Osteocyte (in vitro differentiated cells): ENCODE measurements around the gene CIRBP. TPM values are rescaled to one million over a fixed set of nuclear protein-coding genes. Genes with fewer than 3 reads are reported as not detected.

Source experiments
- DNase-seq: peaks from one replicate; pipeline ENCODE4 v3.0.0; 2021; ENCODE audit warnings: mixed read lengths; ENCODE audit not compliant: unreplicated experiment; ENCODE audit errors: extremely low spot score
- H3K27ac Mint-ChIP-seq: one replicate; pipeline ENCODE4 v1.8.0; 2021; ENCODE audit warnings: mild to moderate bottlenecking, mixed read lengths; ENCODE audit not compliant: unreplicated experiment
- H3K27me3 Mint-ChIP-seq: one replicate; pipeline ENCODE4 v1.8.0; 2021; ENCODE audit warnings: mixed read lengths; ENCODE audit not compliant: unreplicated experiment
- H3K36me3 Mint-ChIP-seq: one replicate; pipeline ENCODE4 v1.8.0; 2021; ENCODE audit warnings: mixed read lengths; ENCODE audit not compliant: unreplicated experiment
- H3K4me1 Mint-ChIP-seq: one replicate; pipeline ENCODE4 v1.8.0; 2021; ENCODE audit warnings: mixed read lengths; ENCODE audit not compliant: unreplicated experiment
- H3K4me3 Mint-ChIP-seq: one replicate; pipeline ENCODE4 v1.8.0; 2021; ENCODE audit warnings: mild to moderate bottlenecking, moderate library complexity, mixed read lengths; ENCODE audit not compliant: unreplicated experiment
- H3K9me3 Mint-ChIP-seq: one replicate; pipeline ENCODE4 v1.8.0; 2021; ENCODE audit warnings: mixed read lengths; ENCODE audit not compliant: unreplicated experiment
- total RNA-seq: library from RNA; stranded (reverse); gene quantifications from 2 replicates; pipeline ENCODE4 v1.2.1, GENCODE V29; 2021
- TF ChIP-seq, protein P1 (sequence below): fragments of 200-600 bp; sonication (generic); IDR thresholded peaks from 2 replicates; pipeline ENCODE4 v1.5.0; 2021; ENCODE audit warnings: antibody characterized with exemption, mild to moderate bottlenecking, moderate library complexity

The CIRBP gene
- total RNA-seq, 1 donor from 2014 or later = 408 TPM

- Mint-ChIP-seq H3K27ac (no peak overlapping the region), H3K4me3 (peak overlapping the region; percentile 62), H3K9me3 (no peaks in the 10 kb centered on the region), H3K4me1 (peaks cover 10% of the 10 kb centered on the region), H3K27me3 (peaks cover 11% of the 10 kb centered on the region), H3K36me3 (no peaks in the 10 kb centered on the region)
- no peak for DNase-seq
- TF ChIP-seq, protein P1, sequence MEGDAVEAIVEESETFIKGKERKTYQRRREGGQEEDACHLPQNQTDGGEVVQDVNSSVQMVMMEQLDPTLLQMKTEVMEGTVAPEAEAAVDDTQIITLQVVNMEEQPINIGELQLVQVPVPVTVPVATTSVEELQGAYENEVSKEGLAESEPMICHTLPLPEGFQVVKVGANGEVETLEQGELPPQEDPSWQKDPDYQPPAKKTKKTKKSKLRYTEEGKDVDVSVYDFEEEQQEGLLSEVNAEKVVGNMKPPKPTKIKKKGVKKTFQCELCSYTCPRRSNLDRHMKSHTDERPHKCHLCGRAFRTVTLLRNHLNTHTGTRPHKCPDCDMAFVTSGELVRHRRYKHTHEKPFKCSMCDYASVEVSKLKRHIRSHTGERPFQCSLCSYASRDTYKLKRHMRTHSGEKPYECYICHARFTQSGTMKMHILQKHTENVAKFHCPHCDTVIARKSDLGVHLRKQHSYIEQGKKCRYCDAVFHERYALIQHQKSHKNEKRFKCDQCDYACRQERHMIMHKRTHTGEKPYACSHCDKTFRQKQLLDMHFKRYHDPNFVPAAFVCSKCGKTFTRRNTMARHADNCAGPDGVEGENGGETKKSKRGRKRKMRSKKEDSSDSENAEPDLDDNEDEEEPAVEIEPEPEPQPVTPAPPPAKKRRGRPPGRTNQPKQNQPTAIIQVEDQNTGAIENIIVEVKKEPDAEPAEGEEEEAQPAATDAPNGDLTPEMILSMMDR = no peak
Measured at GRCh38 chr19:1284979-1285736, 16.0 kb downstream of the CIRBP start.

DNA sequence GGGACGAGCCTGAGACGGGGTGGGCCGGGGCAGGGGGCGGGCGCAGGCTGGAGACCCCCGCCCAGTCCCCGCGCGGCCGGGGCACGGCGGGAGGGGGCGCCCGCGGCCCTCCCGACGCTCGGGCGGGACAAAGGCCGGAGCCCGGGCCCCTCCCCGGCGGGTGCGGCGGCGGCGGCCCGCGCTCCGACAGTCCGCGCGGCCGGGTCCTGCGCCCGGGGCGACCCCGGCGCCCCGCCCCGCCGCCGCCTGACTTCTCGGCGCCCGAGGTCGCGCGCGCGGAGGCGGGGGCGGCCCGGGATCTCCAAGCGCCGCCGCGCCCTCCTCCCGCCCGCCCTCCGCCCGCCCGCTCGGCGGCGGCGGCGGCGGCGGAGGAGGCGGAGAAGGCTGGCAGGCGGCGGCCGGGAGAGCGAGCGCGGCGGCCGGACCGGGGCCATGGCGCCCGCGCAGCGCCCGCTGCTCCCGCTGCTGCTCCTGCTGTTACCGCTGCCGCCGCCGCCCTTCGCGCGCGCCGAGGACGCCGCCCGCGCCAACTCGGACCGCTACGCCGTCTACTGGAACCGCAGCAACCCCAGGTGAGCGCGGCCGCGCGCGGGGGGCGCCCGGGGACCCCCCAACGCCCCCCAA is 16.7 kb downstream of the CIRBP start, which contains the start of gene EFNA2:
Gene EFNA2 (plus strand): TSS at position 137 of the 624 bp plus-strand sequence. CDS start 296 bp downstream, at position 433.
- Mint-ChIP-seq H3K27me3 (peaks cover 11% of the 10 kb centered on the region), H3K4me1 (peaks cover 10% of the 10 kb centered on the region), H3K9me3 (no peaks in the 10 kb centered on the region), H3K36me3 (no peaks in the 10 kb centered on the region), H3K4me3 (peak within 1 kb of the TSS; percentile 73), H3K27ac (no peak within 1 kb of the TSS)
- no peak for DNase-seq
- TF ChIP-seq, protein P1 = no peak

DNA sequence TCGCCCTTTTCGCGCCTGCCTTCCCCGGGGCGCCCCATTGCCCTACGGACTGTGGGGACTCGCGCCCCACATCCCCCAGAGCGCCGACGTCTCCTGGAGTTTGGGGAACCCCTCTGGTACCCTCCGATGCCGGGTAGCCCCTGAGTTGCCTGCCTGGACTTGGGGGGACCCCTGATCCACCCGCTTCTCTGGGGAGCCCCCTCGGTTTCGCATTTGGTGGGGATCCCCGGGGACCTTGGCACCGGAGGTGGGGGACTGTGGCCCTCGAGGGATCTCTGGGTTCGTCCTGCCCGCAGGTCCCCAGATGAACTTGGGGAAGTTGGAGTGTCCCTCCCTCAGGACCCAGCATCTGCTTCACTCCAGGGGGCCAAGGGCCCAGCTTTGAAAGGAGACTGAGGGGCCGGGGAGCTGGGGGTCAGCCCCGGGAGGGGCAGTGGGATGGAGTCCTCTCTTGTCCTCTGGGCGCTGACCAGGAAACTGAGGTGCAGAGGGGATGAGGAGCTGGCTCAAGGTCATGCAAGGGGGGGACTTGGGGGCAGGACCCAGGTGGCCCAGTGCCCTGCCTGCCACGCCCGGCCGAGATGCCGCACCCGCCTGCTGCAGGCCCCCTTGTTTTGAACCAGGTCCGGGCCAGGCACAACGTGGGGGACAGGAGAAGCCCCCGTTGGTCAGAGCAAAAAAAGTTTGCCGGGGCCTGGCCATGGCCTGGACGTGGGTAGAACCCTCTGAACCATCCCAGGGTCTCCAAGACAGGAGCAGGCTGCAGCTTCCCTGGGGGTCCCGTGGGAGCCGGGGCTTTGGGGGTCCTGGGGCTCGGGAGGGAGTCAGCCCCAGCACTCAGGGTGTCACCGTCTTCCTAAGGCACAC is 17.6 kb downstream of the CIRBP start:
- TF ChIP-seq, protein P1 = no peak
- peaks cover 11% of the 10 kb centered on the region for H3K27me3 Mint-ChIP-seq
- peak overlapping the region; percentile 73 for H3K4me3 Mint-ChIP-seq
- DNase-seq = no peak
- peaks cover 10% of the 10 kb centered on the region for H3K4me1 Mint-ChIP-seq
- H3K27ac Mint-ChIP-seq = no peak overlapping the region
- no peaks in the 10 kb centered on the region for H3K36me3 Mint-ChIP-seq
- no peaks in the 10 kb centered on the region for H3K9me3 Mint-ChIP-seq

DNA sequence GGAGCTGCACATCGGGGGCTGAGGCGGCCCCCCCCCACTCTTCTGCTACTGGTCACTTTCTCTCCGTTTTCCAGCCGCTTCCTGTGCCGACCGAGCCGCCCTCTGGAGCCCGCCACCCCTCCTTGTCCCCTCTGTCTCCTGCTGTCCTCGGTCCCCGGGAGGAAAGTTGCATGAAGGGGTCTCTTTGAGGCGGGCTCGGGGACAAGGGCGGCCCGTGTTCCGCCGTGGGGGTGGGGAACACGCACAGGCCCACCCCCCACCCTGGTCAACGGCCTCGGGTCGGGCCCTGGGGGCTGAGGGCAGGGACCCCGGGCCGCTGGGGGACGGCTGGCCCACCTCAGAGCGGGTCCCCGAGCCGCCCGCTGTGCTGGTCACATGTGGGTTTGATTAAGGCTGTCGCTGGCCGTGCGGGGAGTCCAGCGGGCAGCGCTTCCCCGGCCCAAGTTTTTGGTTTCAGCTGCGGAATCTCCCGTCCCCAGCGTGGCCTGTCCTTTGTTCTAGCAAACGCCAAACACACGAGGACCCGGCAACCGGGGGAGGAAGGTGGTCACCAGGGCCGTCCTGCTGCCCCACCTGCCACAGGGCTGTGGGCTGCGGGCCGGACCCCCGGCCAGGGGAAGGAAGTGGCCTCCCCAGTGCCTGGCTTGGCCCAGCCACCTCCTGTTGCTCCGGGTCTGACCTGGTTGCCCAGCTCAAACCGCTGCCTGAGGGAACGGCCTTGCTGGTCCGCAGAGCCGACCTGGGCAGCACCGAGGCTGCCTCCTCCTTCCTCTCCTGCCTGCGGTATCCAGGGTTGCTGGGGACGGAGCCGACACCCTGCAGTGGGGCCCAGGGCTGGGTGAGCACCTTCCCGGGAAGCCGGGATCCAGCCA is 18.5 kb downstream of the CIRBP start:
- TF ChIP-seq, protein P1 = no peak
- Mint-ChIP-seq H3K36me3 (no peaks in the 10 kb centered on the region), H3K4me3 (peak overlapping the region; percentile 40)

More for the DNA sequence above, 18.5 kb downstream of the CIRBP start:
- Mint-ChIP-seq H3K27ac (no peak overlapping the region), H3K9me3 (no peaks in the 10 kb centered on the region), H3K27me3 (peaks cover 11% of the 10 kb centered on the region), H3K4me1 (peaks cover 10% of the 10 kb centered on the region)
- no peak for DNase-seq
